HCT116 (cell line): ENCODE measurements around the gene TLE5. TPM values are rescaled to one million over a fixed set of nuclear protein-coding genes. Genes with fewer than 3 reads are reported as not detected.

Experiments
- ATAC-seq: fragments of 200-7000 bp; cut with Tn5 transposase; 2 replicates; pipeline ENCODE4 v1.9.1; 2020; ENCODE audit warnings: mild to moderate bottlenecking, moderate library complexity
- BruUV-seq: library from RNA; stranded (reverse); fragments of 400-500 nt; replicated peaks from 2 replicates; lab custom pipeline; 2021; lab: Mats Ljungman, UMichigan
- CTCF ChIA-PET: fragments of 300-600 bp; sonication (Branson Sonifier 250); formaldehyde crosslinking; loops from one replicate; lab custom pipeline; 2021; ENCODE audit warnings: antibody characterized with exemption; lab: Charles Lee
- POLR2A ChIA-PET: fragments of 300-600, 350-600 bp; sonication (Branson Sonifier 250); formaldehyde crosslinking; loops from one replicate; lab custom pipeline; 2021; ENCODE audit warnings: antibody characterized with exemption; lab: Charles Lee
- RAD21 ChIA-PET, 2 experiments: fragments of 300-600 bp; sonication (Branson Sonifier 250); formaldehyde crosslinking; loops; one replicate each; lab custom pipeline; 2023; ENCODE audit warnings: low total read pairs in 2 of 2; ENCODE audit not compliant: uncharacterized antibody in 2 of 2, unreplicated experiment in 2 of 2, low non-redundant PET in 1 of 2; lab: Charles Lee
- DNase-seq: peaks from one replicate; pipeline ENCODE4 v3.0.0-alpha.2; 2010; ENCODE audit warnings: low read depth, low spot score
- H2AFZ ChIP-seq: fragments of 200-600 bp; shearing (Covaris generic), sonication (generic); 2 replicates; pipeline ENCODE4 v1.6.1; 2017; ENCODE audit warnings: low read depth, mixed run types, mixed read lengths, antibody characterized with exemption, low read length; ENCODE audit not compliant: poor library complexity, severe bottlenecking
- H3K27ac ChIP-seq: 2 replicates; pipeline ENCODE4 v1.5.1; 2012; ENCODE audit warnings: low read depth, low read length
- H3K27me3 ChIP-seq: fragments of 200-600 bp; sonication (generic); 2 replicates; pipeline ENCODE4 v1.6.1; 2016; ENCODE audit warnings: mixed run types, low read length, mixed read lengths; ENCODE audit not compliant: insufficient read depth
- H3K36me3 ChIP-seq, 2 experiments: fragments of 200-500 bp in 1 of 2; fragments of 200-600 bp in 1 of 2; sonication (Bioruptor generic) in 1 of 2; sonication (generic) in 1 of 2; 2 replicates each; pipeline versions ENCODE4 v1.5.1 to v1.6.1; 2014 to 2016; ENCODE audit warnings: low read length in 2 of 2, inconsistent platforms in 1 of 2, mixed read lengths in 1 of 2, mixed run types in 1 of 2; ENCODE audit not compliant: insufficient read depth in 2 of 2, control insufficient read depth in 1 of 2
- H3K4me1 ChIP-seq, 2 experiments: fragments of 200-600 bp in 1 of 2; sonication (generic) in 1 of 2; 2 replicates each; pipeline versions ENCODE4 v1.5.1 to v1.6.1; 2012 to 2017; ENCODE audit warnings: low read length in 2 of 2, inconsistent platforms in 1 of 2, mild to moderate bottlenecking in 1 of 2, mixed read lengths in 1 of 2, mixed run types in 1 of 2, moderate library complexity in 1 of 2; ENCODE audit not compliant: insufficient read depth in 2 of 2, control insufficient read depth in 1 of 2
- H3K4me2 ChIP-seq: fragments of 200-600 bp; sonication (generic); 2 replicates; pipeline ENCODE4 v1.6.1; 2017; ENCODE audit warnings: mixed run types, low read length, mixed read lengths
- H3K4me3 ChIP-seq, 2 experiments: fragments of 200-600 bp in 1 of 2; sonication (generic) in 1 of 2; replicated peaks in 1 of 2; 2 replicates each; pipeline ENCODE4 v1.5.1; 2011 to 2016; ENCODE audit warnings: low read length in 2 of 2, control low read depth in 1 of 2, low read depth in 1 of 2, mild to moderate bottlenecking in 1 of 2, mixed read lengths in 1 of 2, mixed run types in 1 of 2
- H3K79me2 ChIP-seq: fragments of 200-600 bp; sonication (generic); 2 replicates; pipeline ENCODE4 v1.6.1; 2017; ENCODE audit warnings: mild to moderate bottlenecking, mixed run types, low read length, moderate library complexity, mixed read lengths; ENCODE audit not compliant: insufficient read depth
- H3K9ac ChIP-seq: fragments of 200-600 bp; sonication (generic); 2 replicates; pipeline ENCODE4 v1.6.1; 2016; ENCODE audit warnings: low read length, mixed read lengths
- H3K9me2 ChIP-seq: fragments of 200-600 bp; sonication (generic), shearing (Covaris generic); 2 replicates; pipeline ENCODE4 v1.6.1; 2017; ENCODE audit warnings: mixed run types, mild to moderate bottlenecking, moderate library complexity; ENCODE audit not compliant: insufficient read depth
- H3K9me3 ChIP-seq, 2 experiments: fragments of 200-500 bp in 1 of 2; fragments of 200-600 bp in 1 of 2; sonication (Bioruptor generic) in 1 of 2; sonication (generic) in 1 of 2; 2 replicates each; pipeline ENCODE4 v1.6.1; 2014 to 2017; ENCODE audit warnings: low read length in 2 of 2, mixed read lengths in 2 of 2, inconsistent platforms in 1 of 2, low read depth in 1 of 2, mild to moderate bottlenecking in 1 of 2, mixed run types in 1 of 2, moderate library complexity in 1 of 2; ENCODE audit not compliant: control insufficient read depth in 1 of 2, insufficient read depth in 1 of 2
- H4K20me1 ChIP-seq: fragments of 200-600 bp; sonication (generic), shearing (Covaris generic); 2 replicates; pipeline ENCODE4 v1.6.1; 2017; ENCODE audit warnings: mixed run types, mild to moderate bottlenecking, moderate library complexity; ENCODE audit not compliant: insufficient read depth
- EGR1 ChIP-seq: IDR thresholded peaks from 2 replicates; pipeline ENCODE4 v1.6.1; 2012; ENCODE audit warnings: low read depth
- EZH2 ChIP-seq: fragments of 200-600 bp; sonication (generic); IDR thresholded peaks from 2 replicates; pipeline ENCODE4 v1.6.1; 2017; ENCODE audit warnings: antibody characterized with exemption, mixed run types
- EZH2phosphoT487 ChIP-seq: fragments of 200-600 bp; IDR thresholded peaks from 2 replicates; pipeline ENCODE4 v1.6.1; 2018; ENCODE audit warnings: antibody characterized with exemption, borderline replicate concordance
- FOSL1 ChIP-seq: IDR thresholded peaks from 2 replicates; pipeline ENCODE4 v1.6.1; 2012; ENCODE audit warnings: low read depth
- JUND ChIP-seq: IDR thresholded peaks from 2 replicates; pipeline ENCODE4 v1.6.1; 2012
- POLR2A ChIP-seq: IDR thresholded peaks from 2 replicates; pipeline ENCODE4 v1.7.0; 2011; ENCODE audit warnings: borderline replicate concordance; ENCODE audit not compliant: insufficient read depth, insufficient read length; ENCODE audit errors: extremely low read depth
- RAD21 ChIP-seq: IDR thresholded peaks from 2 replicates; pipeline ENCODE4 v1.6.1; 2012; ENCODE audit warnings: low read depth, mild to moderate bottlenecking
- REST ChIP-seq: IDR thresholded peaks from 2 replicates; pipeline ENCODE4 v1.6.1; 2012; ENCODE audit warnings: low read depth
- SIN3A ChIP-seq: IDR thresholded peaks from 2 replicates; pipeline ENCODE4 v1.6.1; 2012; ENCODE audit warnings: low read depth
- SP1 ChIP-seq: IDR thresholded peaks from 2 replicates; pipeline ENCODE4 v1.6.1; 2012; ENCODE audit warnings: low read depth
- SRF ChIP-seq: IDR thresholded peaks from 2 replicates; pipeline ENCODE4 v1.6.1; 2012; ENCODE audit warnings: low read depth
- TCF7L2 ChIP-seq: IDR thresholded peaks from 2 replicates; pipeline ENCODE4 v1.7.0; 2011; ENCODE audit warnings: borderline replicate concordance, inconsistent platforms; ENCODE audit not compliant: insufficient read depth, insufficient read length; ENCODE audit errors: extremely low read depth
- YY1 ChIP-seq: IDR thresholded peaks from 2 replicates; pipeline ENCODE4 v1.6.1; 2011; ENCODE audit warnings: low read length, low read depth, moderate library complexity, mild to moderate bottlenecking; ENCODE audit not compliant: insufficient replicate concordance; ENCODE audit errors: extremely low read depth
- ZFX ChIP-seq: fragments of 450-650 bp; IDR thresholded peaks from 2 replicates; pipeline ENCODE4 v1.6.1; 2017
- ZNF274 ChIP-seq: fragments of 200-500 bp; sonication (Bioruptor generic); IDR thresholded peaks from 2 replicates; pipeline ENCODE4 v1.6.1; 2014; ENCODE audit warnings: mild to moderate bottlenecking, low read depth, low read length, inconsistent platforms
- intact Hi-C: fragments of 100-400 bp; cut with micrococcal nuclease; formaldehyde crosslinking; loops from 2 replicates; pipeline ENCODE4 v1.10.0; 2022
- total RNA-seq: library from RNA; stranded (reverse); gene quantifications from one replicate; pipeline ENCODE4 v1.2.1, GENCODE V29; 2021; ENCODE audit not compliant: unreplicated experiment
- TF ChIP-seq, protein P1 (sequence below): IDR thresholded peaks from 2 replicates; pipeline ENCODE4 v1.6.1; 2012
- TF ChIP-seq, protein P2 (sequence below): IDR thresholded peaks from 2 replicates; pipeline ENCODE4 v1.6.1; 2011; ENCODE audit warnings: mild to moderate bottlenecking, low read length, moderate library complexity; ENCODE audit not compliant: insufficient replicate concordance; ENCODE audit errors: extremely low read depth
- TF ChIP-seq, protein P3 (sequence below), 3 experiments: fragments of 200-600 bp in 1 of 3; sonication (generic) in 1 of 3; IDR thresholded peaks in 2 of 3; conservative IDR thresholded peaks in 1 of 3; 2 replicates each; pipeline ENCODE4 v1.5.1; 2012 to 2017; ENCODE audit warnings: low read depth in 2 of 3, low read length in 2 of 3, antibody characterized with exemption in 1 of 3, borderline replicate concordance in 1 of 3, control low read depth in 1 of 3, mild to moderate bottlenecking in 1 of 3, mixed read lengths in 1 of 3, mixed run types in 1 of 3, moderate library complexity in 1 of 3; ENCODE audit not compliant: insufficient read depth in 1 of 3

TLE5 gene
- total RNA-seq, 1 experiment from 2014 or later = 263 TPM

- intact Hi-C loops = no loop called here
- Histone ChIP-seq H4K20me1 (no peaks in the 10 kb centered on the region), H3K27ac (no peak overlapping the region), H3K79me2 (peaks cover 85% of the 10 kb centered on the region), H3K36me3 (no peaks in the 10 kb centered on the region), H3K9me2 (no peaks in the 10 kb centered on the region), H3K9ac (no peak overlapping the region), H3K4me2 (no peak overlapping the region), H3K9me3 (no peaks in the 10 kb centered on the region), H3K4me1 (peaks cover 3 to 25% of the 10 kb centered on the region in 2 experiments), H2AFZ (no peak overlapping the region), H3K27me3 (no peaks in the 10 kb centered on the region), H3K4me3 (no peak overlapping the region)
- TF ChIP-seq RAD21 (no peak), EZH2phosphoT487 (no peak), SP1 (no peak), ZNF274 (no peak), SIN3A (no peak), POLR2A (no peak), REST (no peak), TCF7L2 (no peak), SRF (no peak), JUND (no peak), ZFX (no peak), EGR1 (no peak), FOSL1 (no peak), EZH2 (no peak), YY1 (no peak)
- TF ChIP-seq, protein P1, sequence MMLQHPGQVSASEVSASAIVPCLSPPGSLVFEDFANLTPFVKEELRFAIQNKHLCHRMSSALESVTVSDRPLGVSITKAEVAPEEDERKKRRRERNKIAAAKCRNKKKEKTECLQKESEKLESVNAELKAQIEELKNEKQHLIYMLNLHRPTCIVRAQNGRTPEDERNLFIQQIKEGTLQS = no peak
- TF ChIP-seq, protein P2, sequence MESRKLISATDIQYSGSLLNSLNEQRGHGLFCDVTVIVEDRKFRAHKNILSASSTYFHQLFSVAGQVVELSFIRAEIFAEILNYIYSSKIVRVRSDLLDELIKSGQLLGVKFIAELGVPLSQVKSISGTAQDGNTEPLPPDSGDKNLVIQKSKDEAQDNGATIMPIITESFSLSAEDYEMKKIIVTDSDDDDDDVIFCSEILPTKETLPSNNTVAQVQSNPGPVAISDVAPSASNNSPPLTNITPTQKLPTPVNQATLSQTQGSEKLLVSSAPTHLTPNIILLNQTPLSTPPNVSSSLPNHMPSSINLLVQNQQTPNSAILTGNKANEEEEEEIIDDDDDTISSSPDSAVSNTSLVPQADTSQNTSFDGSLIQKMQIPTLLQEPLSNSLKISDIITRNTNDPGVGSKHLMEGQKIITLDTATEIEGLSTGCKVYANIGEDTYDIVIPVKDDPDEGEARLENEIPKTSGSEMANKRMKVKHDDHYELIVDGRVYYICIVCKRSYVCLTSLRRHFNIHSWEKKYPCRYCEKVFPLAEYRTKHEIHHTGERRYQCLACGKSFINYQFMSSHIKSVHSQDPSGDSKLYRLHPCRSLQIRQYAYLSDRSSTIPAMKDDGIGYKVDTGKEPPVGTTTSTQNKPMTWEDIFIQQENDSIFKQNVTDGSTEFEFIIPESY = no peak
- TF ChIP-seq, protein P3, sequence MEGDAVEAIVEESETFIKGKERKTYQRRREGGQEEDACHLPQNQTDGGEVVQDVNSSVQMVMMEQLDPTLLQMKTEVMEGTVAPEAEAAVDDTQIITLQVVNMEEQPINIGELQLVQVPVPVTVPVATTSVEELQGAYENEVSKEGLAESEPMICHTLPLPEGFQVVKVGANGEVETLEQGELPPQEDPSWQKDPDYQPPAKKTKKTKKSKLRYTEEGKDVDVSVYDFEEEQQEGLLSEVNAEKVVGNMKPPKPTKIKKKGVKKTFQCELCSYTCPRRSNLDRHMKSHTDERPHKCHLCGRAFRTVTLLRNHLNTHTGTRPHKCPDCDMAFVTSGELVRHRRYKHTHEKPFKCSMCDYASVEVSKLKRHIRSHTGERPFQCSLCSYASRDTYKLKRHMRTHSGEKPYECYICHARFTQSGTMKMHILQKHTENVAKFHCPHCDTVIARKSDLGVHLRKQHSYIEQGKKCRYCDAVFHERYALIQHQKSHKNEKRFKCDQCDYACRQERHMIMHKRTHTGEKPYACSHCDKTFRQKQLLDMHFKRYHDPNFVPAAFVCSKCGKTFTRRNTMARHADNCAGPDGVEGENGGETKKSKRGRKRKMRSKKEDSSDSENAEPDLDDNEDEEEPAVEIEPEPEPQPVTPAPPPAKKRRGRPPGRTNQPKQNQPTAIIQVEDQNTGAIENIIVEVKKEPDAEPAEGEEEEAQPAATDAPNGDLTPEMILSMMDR (IDR thresholded peaks at IDR 0.05 in 2 of 3, conservative IDR thresholded peaks at IDR 0.05 in 1 of 3; ENCODE audit: borderline replicate concordance in 1 of 3, insufficient read depth in 1 of 3, low read depth in 2 of 3, low read length in 2 of 3) = no peak
- BruUV-seq = no TSS peak
- ChIA-PET POLR2A (no interaction called here), CTCF (interaction anchor here (1.0 kb wide), 1 partner anchor 11 kb away, joined by 4 read pairs; no protein-coding TSS in a partner anchor), RAD21 (no interaction called here)
- no peak for DNase-seq
- no peak for ATAC-seq
Observed at GRCh38 chr19:3098141-3098514, 35.8 kb upstream of the TLE5 start.
